H1 (cell line): Measurements from ENCODE around the gene TSPAN4. TPM values are rescaled to one million over a fixed set of nuclear protein-coding genes. Genes with fewer than 3 reads are reported as not detected.

Experiments
- CREB1 ChIP-seq: IDR thresholded peaks from 2 replicates; pipeline ENCODE4 v1.6.1; 2012; ENCODE audit warnings: inconsistent platforms
- KDM4A ChIP-seq: IDR thresholded peaks from one replicate; pipeline ENCODE4 v1.7.1; 2012; ENCODE audit warnings: low read depth, mild to moderate bottlenecking, moderate library complexity, low read length, inconsistent platforms; ENCODE audit not compliant: severe bottlenecking
- RFX5 ChIP-seq: IDR thresholded peaks from 2 replicates; pipeline ENCODE4 v1.6.1; 2011; ENCODE audit warnings: low read depth, low read length, improper control_type of control experiment, borderline replicate concordance
- TBP ChIP-seq: IDR thresholded peaks from 2 replicates; pipeline ENCODE4 v1.6.1; 2011; ENCODE audit warnings: low read depth, low read length, improper control_type of control experiment
- polyA plus RNA-seq, 7 experiments: library from polyadenylated mRNA; depleted of rRNA in 3 of 7; stranded (reverse) in 5 of 7; unstranded in 2 of 7; fragments of >200 nt in 5 of 7; fragments of 200-250 nt in 2 of 7; gene quantifications; 1 replicate in 5 of 7; 2 replicates in 1 of 7; 4 replicates in 1 of 7; pipeline versions ENCODE4 v1.2.1 to v1.2.3, GENCODE V29; 2011 to 2013; ENCODE audit warnings: missing spikeins in 2 of 7, mixed read lengths in 2 of 7
- total RNA-seq: library from RNA; stranded (reverse); fragmentation: NEBNext Ultra II Directional; extraction: Animal tissue kit (Norgen Biotek cat#: 25700); gene quantifications from 2 replicates; pipeline ENCODE4 v1.2.1, GENCODE V29; 2021
- TF ChIP-seq, protein P1 (sequence below): fragments of 300-600 bp; sonication (generic); IDR thresholded peaks from 2 replicates; pipeline ENCODE4 v1.7.1; 2012; ENCODE audit warnings: low read length, moderate library complexity, mild to moderate bottlenecking, inconsistent platforms; ENCODE audit not compliant: insufficient replicate concordance
- TF ChIP-seq, protein P2 (sequence below): IDR thresholded peaks from 2 replicates; pipeline ENCODE4 v1.6.1; 2011; ENCODE audit warnings: low read length, improper control_type of control experiment

Gene TSPAN4
- total and polyA plus RNA-seq, 2 of the 8 experiments (the other 6 are each of a cell fraction or from before 2014, with no cell fraction given), result 74.1 to 145 TPM

DNA sequence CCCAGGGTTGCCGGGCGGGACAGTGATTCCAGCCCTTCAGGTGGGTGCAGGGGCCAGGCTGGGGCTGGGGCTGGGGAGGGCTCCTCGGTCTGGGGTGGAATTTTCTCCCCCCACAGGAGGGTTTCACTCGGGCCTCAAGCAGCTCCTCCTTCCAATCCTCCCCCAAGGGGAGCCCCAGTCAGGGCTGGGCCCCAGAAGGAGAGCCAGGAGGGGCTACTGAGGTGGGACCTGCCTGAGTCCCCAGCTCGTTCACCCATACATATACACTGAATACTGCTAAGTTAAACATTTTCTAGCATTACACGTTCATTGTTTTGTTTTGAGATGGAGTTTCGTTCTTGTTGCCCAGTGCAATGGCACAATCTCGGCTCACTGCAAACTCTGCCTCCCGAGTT lies 16.4 kb upstream of the TSPAN4 start (continued):
- TF ChIP-seq, protein P1, sequence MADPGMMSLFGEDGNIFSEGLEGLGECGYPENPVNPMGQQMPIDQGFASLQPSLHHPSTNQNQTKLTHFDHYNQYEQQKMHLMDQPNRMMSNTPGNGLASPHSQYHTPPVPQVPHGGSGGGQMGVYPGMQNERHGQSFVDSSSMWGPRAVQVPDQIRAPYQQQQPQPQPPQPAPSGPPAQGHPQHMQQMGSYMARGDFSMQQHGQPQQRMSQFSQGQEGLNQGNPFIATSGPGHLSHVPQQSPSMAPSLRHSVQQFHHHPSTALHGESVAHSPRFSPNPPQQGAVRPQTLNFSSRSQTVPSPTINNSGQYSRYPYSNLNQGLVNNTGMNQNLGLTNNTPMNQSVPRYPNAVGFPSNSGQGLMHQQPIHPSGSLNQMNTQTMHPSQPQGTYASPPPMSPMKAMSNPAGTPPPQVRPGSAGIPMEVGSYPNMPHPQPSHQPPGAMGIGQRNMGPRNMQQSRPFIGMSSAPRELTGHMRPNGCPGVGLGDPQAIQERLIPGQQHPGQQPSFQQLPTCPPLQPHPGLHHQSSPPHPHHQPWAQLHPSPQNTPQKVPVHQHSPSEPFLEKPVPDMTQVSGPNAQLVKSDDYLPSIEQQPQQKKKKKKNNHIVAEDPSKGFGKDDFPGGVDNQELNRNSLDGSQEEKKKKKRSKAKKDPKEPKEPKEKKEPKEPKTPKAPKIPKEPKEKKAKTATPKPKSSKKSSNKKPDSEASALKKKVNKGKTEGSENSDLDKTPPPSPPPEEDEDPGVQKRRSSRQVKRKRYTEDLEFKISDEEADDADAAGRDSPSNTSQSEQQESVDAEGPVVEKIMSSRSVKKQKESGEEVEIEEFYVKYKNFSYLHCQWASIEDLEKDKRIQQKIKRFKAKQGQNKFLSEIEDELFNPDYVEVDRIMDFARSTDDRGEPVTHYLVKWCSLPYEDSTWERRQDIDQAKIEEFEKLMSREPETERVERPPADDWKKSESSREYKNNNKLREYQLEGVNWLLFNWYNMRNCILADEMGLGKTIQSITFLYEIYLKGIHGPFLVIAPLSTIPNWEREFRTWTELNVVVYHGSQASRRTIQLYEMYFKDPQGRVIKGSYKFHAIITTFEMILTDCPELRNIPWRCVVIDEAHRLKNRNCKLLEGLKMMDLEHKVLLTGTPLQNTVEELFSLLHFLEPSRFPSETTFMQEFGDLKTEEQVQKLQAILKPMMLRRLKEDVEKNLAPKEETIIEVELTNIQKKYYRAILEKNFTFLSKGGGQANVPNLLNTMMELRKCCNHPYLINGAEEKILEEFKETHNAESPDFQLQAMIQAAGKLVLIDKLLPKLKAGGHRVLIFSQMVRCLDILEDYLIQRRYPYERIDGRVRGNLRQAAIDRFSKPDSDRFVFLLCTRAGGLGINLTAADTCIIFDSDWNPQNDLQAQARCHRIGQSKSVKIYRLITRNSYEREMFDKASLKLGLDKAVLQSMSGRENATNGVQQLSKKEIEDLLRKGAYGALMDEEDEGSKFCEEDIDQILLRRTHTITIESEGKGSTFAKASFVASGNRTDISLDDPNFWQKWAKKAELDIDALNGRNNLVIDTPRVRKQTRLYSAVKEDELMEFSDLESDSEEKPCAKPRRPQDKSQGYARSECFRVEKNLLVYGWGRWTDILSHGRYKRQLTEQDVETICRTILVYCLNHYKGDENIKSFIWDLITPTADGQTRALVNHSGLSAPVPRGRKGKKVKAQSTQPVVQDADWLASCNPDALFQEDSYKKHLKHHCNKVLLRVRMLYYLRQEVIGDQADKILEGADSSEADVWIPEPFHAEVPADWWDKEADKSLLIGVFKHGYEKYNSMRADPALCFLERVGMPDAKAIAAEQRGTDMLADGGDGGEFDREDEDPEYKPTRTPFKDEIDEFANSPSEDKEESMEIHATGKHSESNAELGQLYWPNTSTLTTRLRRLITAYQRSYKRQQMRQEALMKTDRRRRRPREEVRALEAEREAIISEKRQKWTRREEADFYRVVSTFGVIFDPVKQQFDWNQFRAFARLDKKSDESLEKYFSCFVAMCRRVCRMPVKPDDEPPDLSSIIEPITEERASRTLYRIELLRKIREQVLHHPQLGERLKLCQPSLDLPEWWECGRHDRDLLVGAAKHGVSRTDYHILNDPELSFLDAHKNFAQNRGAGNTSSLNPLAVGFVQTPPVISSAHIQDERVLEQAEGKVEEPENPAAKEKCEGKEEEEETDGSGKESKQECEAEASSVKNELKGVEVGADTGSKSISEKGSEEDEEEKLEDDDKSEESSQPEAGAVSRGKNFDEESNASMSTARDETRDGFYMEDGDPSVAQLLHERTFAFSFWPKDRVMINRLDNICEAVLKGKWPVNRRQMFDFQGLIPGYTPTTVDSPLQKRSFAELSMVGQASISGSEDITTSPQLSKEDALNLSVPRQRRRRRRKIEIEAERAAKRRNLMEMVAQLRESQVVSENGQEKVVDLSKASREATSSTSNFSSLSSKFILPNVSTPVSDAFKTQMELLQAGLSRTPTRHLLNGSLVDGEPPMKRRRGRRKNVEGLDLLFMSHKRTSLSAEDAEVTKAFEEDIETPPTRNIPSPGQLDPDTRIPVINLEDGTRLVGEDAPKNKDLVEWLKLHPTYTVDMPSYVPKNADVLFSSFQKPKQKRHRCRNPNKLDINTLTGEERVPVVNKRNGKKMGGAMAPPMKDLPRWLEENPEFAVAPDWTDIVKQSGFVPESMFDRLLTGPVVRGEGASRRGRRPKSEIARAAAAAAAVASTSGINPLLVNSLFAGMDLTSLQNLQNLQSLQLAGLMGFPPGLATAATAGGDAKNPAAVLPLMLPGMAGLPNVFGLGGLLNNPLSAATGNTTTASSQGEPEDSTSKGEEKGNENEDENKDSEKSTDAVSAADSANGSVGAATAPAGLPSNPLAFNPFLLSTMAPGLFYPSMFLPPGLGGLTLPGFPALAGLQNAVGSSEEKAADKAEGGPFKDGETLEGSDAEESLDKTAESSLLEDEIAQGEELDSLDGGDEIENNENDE, result no peak
- TF ChIP-seq KDM4A (no peak), CREB1 (no peak), TBP (no peak), RFX5 (no peak)
- TF ChIP-seq, protein P2, sequence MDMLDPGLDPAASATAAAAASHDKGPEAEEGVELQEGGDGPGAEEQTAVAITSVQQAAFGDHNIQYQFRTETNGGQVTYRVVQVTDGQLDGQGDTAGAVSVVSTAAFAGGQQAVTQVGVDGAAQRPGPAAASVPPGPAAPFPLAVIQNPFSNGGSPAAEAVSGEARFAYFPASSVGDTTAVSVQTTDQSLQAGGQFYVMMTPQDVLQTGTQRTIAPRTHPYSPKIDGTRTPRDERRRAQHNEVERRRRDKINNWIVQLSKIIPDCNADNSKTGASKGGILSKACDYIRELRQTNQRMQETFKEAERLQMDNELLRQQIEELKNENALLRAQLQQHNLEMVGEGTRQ, result no peak
